ENCODE data around the gene CBLB.

DNA sequence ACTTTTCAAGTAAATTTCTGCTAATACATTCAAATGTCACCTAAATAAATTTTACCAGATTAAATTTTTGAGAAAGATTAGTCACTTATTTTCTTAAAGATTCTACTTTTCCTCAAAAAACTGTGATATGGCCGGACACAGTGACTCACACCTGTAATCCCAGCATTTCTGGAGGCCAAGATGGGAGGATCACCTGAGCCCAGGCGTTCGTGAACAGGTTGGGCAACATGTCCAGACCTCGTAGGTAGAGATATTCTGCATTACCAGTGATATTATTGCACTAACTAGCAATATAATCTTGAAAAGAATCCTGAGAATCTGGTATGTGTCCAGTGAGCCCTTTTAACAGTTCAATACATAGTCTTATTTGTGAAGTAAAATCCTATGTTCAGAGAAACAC, 61.7 kb downstream of the CBLB start:
- TF ChIP-seq, protein P1, sequence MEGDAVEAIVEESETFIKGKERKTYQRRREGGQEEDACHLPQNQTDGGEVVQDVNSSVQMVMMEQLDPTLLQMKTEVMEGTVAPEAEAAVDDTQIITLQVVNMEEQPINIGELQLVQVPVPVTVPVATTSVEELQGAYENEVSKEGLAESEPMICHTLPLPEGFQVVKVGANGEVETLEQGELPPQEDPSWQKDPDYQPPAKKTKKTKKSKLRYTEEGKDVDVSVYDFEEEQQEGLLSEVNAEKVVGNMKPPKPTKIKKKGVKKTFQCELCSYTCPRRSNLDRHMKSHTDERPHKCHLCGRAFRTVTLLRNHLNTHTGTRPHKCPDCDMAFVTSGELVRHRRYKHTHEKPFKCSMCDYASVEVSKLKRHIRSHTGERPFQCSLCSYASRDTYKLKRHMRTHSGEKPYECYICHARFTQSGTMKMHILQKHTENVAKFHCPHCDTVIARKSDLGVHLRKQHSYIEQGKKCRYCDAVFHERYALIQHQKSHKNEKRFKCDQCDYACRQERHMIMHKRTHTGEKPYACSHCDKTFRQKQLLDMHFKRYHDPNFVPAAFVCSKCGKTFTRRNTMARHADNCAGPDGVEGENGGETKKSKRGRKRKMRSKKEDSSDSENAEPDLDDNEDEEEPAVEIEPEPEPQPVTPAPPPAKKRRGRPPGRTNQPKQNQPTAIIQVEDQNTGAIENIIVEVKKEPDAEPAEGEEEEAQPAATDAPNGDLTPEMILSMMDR (IDR thresholded peaks at IDR 0.05) = no peak
- no peak for TF ChIP-seq POLR2A (IDR thresholded peaks at IDR 0.05)

All from adrenal gland (tissue), 5 donors.